Gastrocnemius medialis (tissue), 4 donors: Measurements from ENCODE around the gene TUBGCP3.

Experiments
- CTCF ChIP-seq, 5 experiments: fragments of 450-650 bp in 3 of 5; fragments of 200-600 bp in 2 of 5; sonication (generic) in 2 of 5; IDR thresholded peaks in 4 of 5; conservative IDR thresholded peaks in 1 of 5; 1 replicate in 4 of 5; 2 replicates in 1 of 5; pipeline ENCODE4 v1.5.1; 2016 to 2019; ENCODE audit warnings: antibody characterized with exemption in 5 of 5, mild to moderate bottlenecking in 3 of 5, moderate library complexity in 3 of 5
- POLR2A ChIP-seq, 2 donors: fragments of 450-650 bp; IDR thresholded peaks; one replicate each; pipeline ENCODE4 v1.6.1; 2017; ENCODE audit warnings: antibody characterized with exemption in 2 of 2, mild to moderate bottlenecking in 2 of 2, moderate library complexity in 2 of 2

- TF ChIP-seq CTCF (IDR thresholded peaks at IDR 0.05 in 4 of 5, conservative IDR thresholded peaks at IDR 0.05 in 1 of 5) (no peak), POLR2A (IDR thresholded peaks at IDR 0.05) (no peak)
Observed at GRCh38 chr13:112592647-112593046, 4.7 kb upstream of the TUBGCP3 start.
